22Rv1 (cell line): ENCODE measurements around the gene PMVK.

Source experiments
- H3K27ac ChIP-seq: fragments of 450-650 bp; 2 replicates; pipeline ENCODE4 v1.5.1; 2017
- CTCF ChIP-seq: fragments of 450-650 bp; IDR thresholded peaks from 2 replicates; pipeline ENCODE4 v1.5.1; 2017; ENCODE audit warnings: mild to moderate bottlenecking
- ZFX ChIP-seq: fragments of 450-650 bp; IDR thresholded peaks from 2 replicates; pipeline ENCODE4 v1.6.1; 2017; ENCODE audit warnings: antibody characterized with exemption, borderline replicate concordance

PMVK gene

GRCh38 chr1:154895798-154896197 lies 40.7 kb downstream of the PMVK start:
- no peak overlapping the region for H3K27ac ChIP-seq
- TF ChIP-seq CTCF: no peak
- TF ChIP-seq ZFX: no peak

- no peak overlapping the region for H3K27ac ChIP-seq
- TF ChIP-seq ZFX (no peak), CTCF (no peak)
These were observed 45.1 kb downstream of the PMVK start for GRCh38 chr1:154891452-154891851.

- H3K27ac ChIP-seq: no peak overlapping the region
- no peak for TF ChIP-seq ZFX
- TF ChIP-seq CTCF: no peak
These were observed 47.8 kb downstream of the PMVK start for GRCh38 chr1:154888757-154889156.

- H3K27ac ChIP-seq: no peak overlapping the region
These were observed 50.1 kb downstream of the PMVK start for GRCh38 chr1:154886281-154887015.

GRCh38 chr1:154884869-154885701 lies 51.4 kb downstream of the PMVK start:
- no peak for TF ChIP-seq CTCF
- TF ChIP-seq ZFX: no peak

More at GRCh38 chr1:154886281-154887015, 50.1 kb downstream of the PMVK start:
- TF ChIP-seq ZFX (no peak), CTCF (no peak)

GRCh38 chr1:154883919-154884868 lies 52.3 kb downstream of the PMVK start:
- H3K27ac ChIP-seq: no peak overlapping the region
- TF ChIP-seq ZFX (no peak), CTCF (no peak)

More at GRCh38 chr1:154884869-154885701, 51.4 kb downstream of the PMVK start:
- no peak overlapping the region for H3K27ac ChIP-seq
